IMR-90 (cell line): ENCODE measurements around the gene CYP27B1. TPM values are rescaled to one million over a fixed set of nuclear protein-coding genes. Genes with fewer than 3 reads are reported as not detected.

Experiments used
- ATAC-seq: fragments of 200-7000 bp; cut with Tn5 transposase; 2 replicates; pipeline ENCODE4 v1.9.1; 2020; ENCODE audit warnings: low read depth, mild to moderate bottlenecking, moderate library complexity
- BruUV-seq: library from RNA; stranded (reverse); fragments of 400-500 nt; replicated peaks from 2 replicates; lab custom pipeline; 2021; lab: Mats Ljungman, UMichigan
- CTCF ChIA-PET: fragments of 300-600 bp; formaldehyde crosslinking; extraction: SDS; loops from one replicate; lab custom pipeline; 2021; ENCODE audit warnings: antibody characterized with exemption; lab: Yijun Ruan, JAX
- POLR2A ChIA-PET: fragments of 300-600 bp; sonication (Branson Sonifier 250); formaldehyde crosslinking; loops from one replicate; lab custom pipeline; 2022; ENCODE audit warnings: antibody characterized with exemption; ENCODE audit not compliant: unreplicated experiment; lab: Charles Lee
- DNase-seq: peaks from one replicate; pipeline ENCODE4 v3.0.0; 2013
- H2AFZ ChIP-seq: replicated peaks from 2 replicates; pipeline ENCODE3; 2013; ENCODE audit warnings: low read length, mild to moderate bottlenecking; ENCODE audit not compliant: poor library complexity
- H2AK5ac ChIP-seq: 2 replicates; pipeline ENCODE4 v1.6.1; 2013; ENCODE audit warnings: low read depth, low read length, inconsistent platforms
- H2AK9ac ChIP-seq: replicated peaks from 2 replicates; pipeline ENCODE3; 2013; ENCODE audit warnings: mild to moderate bottlenecking, low read depth, low read length, moderate library complexity; ENCODE audit not compliant: poor library complexity
- H2BK120ac ChIP-seq: 2 replicates; pipeline ENCODE4 v1.6.1; 2013; ENCODE audit warnings: low read depth, low read length, inconsistent platforms
- H2BK15ac ChIP-seq: 3 replicates; pipeline ENCODE4 v1.6.1; 2013; ENCODE audit warnings: low read depth, low read length, inconsistent platforms
- H2BK20ac ChIP-seq: 2 replicates; pipeline ENCODE4 v1.6.1; 2013; ENCODE audit warnings: low read depth, mild to moderate bottlenecking, inconsistent platforms, low read length, moderate library complexity
- H2BK5ac ChIP-seq: 2 replicates; pipeline ENCODE4 v1.6.1; 2013; ENCODE audit warnings: mild to moderate bottlenecking, low read depth, low read length, inconsistent platforms; ENCODE audit not compliant: poor library complexity, severe bottlenecking
- H3K14ac ChIP-seq: replicated peaks from 2 replicates; pipeline ENCODE4 v1.6.1; 2013; ENCODE audit warnings: low read depth, low read length, inconsistent platforms
- H3K18ac ChIP-seq: 2 replicates; pipeline ENCODE4 v1.6.1; 2013; ENCODE audit warnings: low read depth, low read length, control low read depth
- H3K23ac ChIP-seq: 2 replicates; pipeline ENCODE4 v1.6.1; 2013; ENCODE audit warnings: low read depth, low read length, inconsistent platforms
- H3K27ac ChIP-seq: 2 replicates; pipeline ENCODE4 v1.5.1; 2013; ENCODE audit warnings: mild to moderate bottlenecking, control low read depth, low read length; ENCODE audit not compliant: insufficient read depth
- H3K27me3 ChIP-seq: 2 replicates; pipeline ENCODE4 v1.6.1; 2013; ENCODE audit warnings: low read length; ENCODE audit not compliant: control insufficient read depth, insufficient read depth
- H3K36me3 ChIP-seq: 2 replicates; pipeline ENCODE4 v1.6.1; 2013; ENCODE audit warnings: low read length, mixed read lengths; ENCODE audit not compliant: control insufficient read depth, insufficient read depth
- H3K4ac ChIP-seq: 2 replicates; pipeline ENCODE4 v1.6.1; 2013; ENCODE audit warnings: low read depth, low read length, inconsistent platforms
- H3K4me1 ChIP-seq: 2 replicates; pipeline ENCODE4 v1.6.1; 2013; ENCODE audit warnings: low read length, mixed read lengths; ENCODE audit not compliant: control insufficient read depth, insufficient read depth
- H3K4me2 ChIP-seq: 2 replicates; pipeline ENCODE4 v1.6.1; 2013; ENCODE audit warnings: low read depth, mild to moderate bottlenecking, control low read depth, low read length, moderate library complexity
- H3K4me3 ChIP-seq: 2 replicates; pipeline ENCODE4 v1.5.1; 2013; ENCODE audit warnings: low read depth, mild to moderate bottlenecking, control low read depth, low read length, moderate library complexity; ENCODE audit not compliant: insufficient read depth
- H3K56ac ChIP-seq: 2 replicates; pipeline ENCODE4 v1.6.1; 2013; ENCODE audit warnings: low read length, inconsistent platforms; ENCODE audit not compliant: insufficient read depth; ENCODE audit errors: extremely low read depth
- H3K79me1 ChIP-seq, 2 experiments: 2 replicates each; pipeline ENCODE4 v1.6.1; 2013; ENCODE audit warnings: low read length in 2 of 2, inconsistent platforms in 1 of 2, low read depth in 1 of 2
- H3K9ac ChIP-seq: 2 replicates; pipeline ENCODE4 v1.6.1; 2013; ENCODE audit warnings: low read depth, low read length, control low read depth
- H3K9me1 ChIP-seq: 2 replicates; pipeline ENCODE4 v1.6.1; 2013; ENCODE audit warnings: low read length, inconsistent platforms; ENCODE audit not compliant: insufficient read depth
- H3K9me3 ChIP-seq: 2 replicates; pipeline ENCODE4 v1.6.1; 2013; ENCODE audit warnings: low read length; ENCODE audit not compliant: control insufficient read depth, insufficient read depth
- H4K20me1 ChIP-seq: 2 replicates; pipeline ENCODE4 v1.6.1; 2013; ENCODE audit warnings: low read length, inconsistent platforms; ENCODE audit not compliant: insufficient read depth
- H4K5ac ChIP-seq: 2 replicates; pipeline ENCODE4 v1.6.1; 2013; ENCODE audit warnings: mild to moderate bottlenecking, low read depth, low read length, control low read depth
- H4K8ac ChIP-seq, 2 experiments: 2 replicates each; pipeline ENCODE4 v1.6.1; 2013; ENCODE audit warnings: low read depth in 2 of 2, low read length in 2 of 2, control low read depth in 1 of 2, inconsistent platforms in 1 of 2
- H4K91ac ChIP-seq: 2 replicates; pipeline ENCODE4 v1.6.1; 2013; ENCODE audit warnings: low read depth, low read length, inconsistent platforms; ENCODE audit not compliant: insufficient read depth
- BHLHE40 ChIP-seq: fragments of 150-350 bp; IDR thresholded peaks from 2 replicates; pipeline ENCODE4 v1.6.1; 2016; ENCODE audit warnings: mild to moderate bottlenecking, low read depth, low read length
- CEBPB ChIP-seq: IDR thresholded peaks from 2 replicates; pipeline ENCODE4 v1.6.1; 2012; ENCODE audit warnings: low read depth, low read length, improper control_type of control experiment
- CHD1 ChIP-seq: IDR thresholded peaks from 2 replicates; pipeline ENCODE4 v1.6.1; 2012; ENCODE audit warnings: low read depth, low read length, improper control_type of control experiment
- CTCF ChIP-seq: conservative IDR thresholded peaks from 2 replicates; pipeline ENCODE4 v1.5.1; 2012; ENCODE audit warnings: mild to moderate bottlenecking, low read depth, low read length, improper control_type of control experiment
- ELK1 ChIP-seq: fragments of 150-350 bp; IDR thresholded peaks from 2 replicates; pipeline ENCODE4 v1.6.1; 2016; ENCODE audit warnings: low read depth, mild to moderate bottlenecking, low read length, moderate library complexity, borderline replicate concordance
- FOS ChIP-seq: fragments of 150-350 bp; IDR thresholded peaks from 2 replicates; pipeline ENCODE4 v1.6.1; 2016; ENCODE audit warnings: low read depth, low read length
- MAFK ChIP-seq: IDR thresholded peaks from 2 replicates; pipeline ENCODE4 v1.6.1; 2012; ENCODE audit warnings: low read depth, low read length, improper control_type of control experiment
- MAZ ChIP-seq: IDR thresholded peaks from 2 replicates; pipeline ENCODE4 v1.6.1; 2012; ENCODE audit warnings: low read depth, mild to moderate bottlenecking, low read length, improper control_type of control experiment, moderate library complexity, borderline replicate concordance
- MXI1 ChIP-seq: IDR thresholded peaks from 2 replicates; pipeline ENCODE4 v1.6.1; 2012; ENCODE audit warnings: low read depth, mild to moderate bottlenecking, low read length, moderate library complexity, borderline replicate concordance
- NFE2L2 ChIP-seq: fragments of 150-350 bp; IDR thresholded peaks from 2 replicates; pipeline ENCODE4 v1.6.1; 2016; ENCODE audit warnings: low read depth, mild to moderate bottlenecking, low read length
- POLR2A ChIP-seq: IDR thresholded peaks from 2 replicates; pipeline ENCODE4 v1.6.1; 2012; ENCODE audit warnings: mild to moderate bottlenecking, low read depth, low read length
- RCOR1 ChIP-seq: IDR thresholded peaks from 2 replicates; pipeline ENCODE4 v1.6.1; 2012; ENCODE audit warnings: mild to moderate bottlenecking, low read length, improper control_type of control experiment; ENCODE audit not compliant: insufficient replicate concordance
- RFX5 ChIP-seq: IDR thresholded peaks from 2 replicates; pipeline ENCODE4 v1.8.0; 2012; ENCODE audit warnings: low read depth, mild to moderate bottlenecking, low read length, moderate library complexity
- WGBS, 2 experiments: methylation state at CpG; one replicate each; pipeline versions ENCODE4 v1.1.5 to v1.1.7; 2013; ENCODE audit warnings: missing lambda C conversion rate in 2 of 2; ENCODE audit not compliant: insufficient read length in 1 of 2; ENCODE audit errors: extremely low coverage in 2 of 2; 5-methylcytosine and 5-hydroxymethylcytosine counted together
- dilution Hi-C: fragments of 300-500 bp; cut with HindIII; formaldehyde crosslinking; loops from one replicate; pipeline ENCODE4 v1.14.3; 2018; ENCODE audit warnings: low sequenced_read_pairs; ENCODE audit not compliant: unreplicated experiment
- in situ Hi-C: fragments of 300-500 bp; cut with MboI; formaldehyde crosslinking; loops from 3 replicates; pipeline ENCODE4 v1.14.3; 2019; ENCODE audit warnings: low sequenced_read_pairs, inconsistent platforms, mixed read lengths
- intact Hi-C: fragments of 100-400 bp; cut with micrococcal nuclease; formaldehyde crosslinking; loops from 2 replicates; pipeline ENCODE4 v1.10.0; 2022
- polyA plus RNA-seq, 3 experiments: library from polyadenylated mRNA; depleted of rRNA; stranded (reverse); fragments of >200 nt; gene quantifications; 2 replicates each; pipeline ENCODE4 v1.2.3, GENCODE V29; 2012; ENCODE audit warnings: low replicate concordance in 1 of 3
- total RNA-seq: library from RNA; depleted of rRNA; stranded (reverse); fragments of >200 nt; gene quantifications from 2 replicates; pipeline ENCODE4 v1.2.3, GENCODE V29; 2012

The CYP27B1 gene
- total and polyA plus RNA-seq, 2 of the 4 experiments (the other 2 are of a cell fraction), result 0.36 to 1.3 TPM

GRCh38 chr12:57780284-57780897, 13.5 kb upstream of the CYP27B1 start:
- in situ Hi-C loops (no loop called here), dilution Hi-C loops (no loop called here), intact Hi-C loops (no loop called here)
- H3K4me1 ChIP-seq, result 0 out of 2 replicates have a peak, but pooled peaks cover 2% of the 10 kb centered on the region
- DNase-seq (no peak), ATAC-seq (no peak)
- H3K4ac ChIP-seq, result no peak overlapping the region
- WGBS, 2 experiments, result no CpG with 5 or more reads among the region's 4 CpGs
- H2BK120ac ChIP-seq, result no peak overlapping the region
- no peak overlapping the region for H3K18ac ChIP-seq
- no peak overlapping the region for H3K27ac ChIP-seq
- H2AK9ac ChIP-seq, result no peak overlapping the region
- H3K36me3 ChIP-seq, result peaks cover 6% of the 10 kb centered on the region
- ChIA-PET CTCF (no interaction called here), POLR2A (no interaction called here)
- no peak overlapping the region for H2AK5ac ChIP-seq
- no peak overlapping the region for H3K23ac ChIP-seq
- BruUV-seq, result no TSS peak
- no peaks in the 10 kb centered on the region for H3K9me3 ChIP-seq
- no peak overlapping the region for H3K4me2 ChIP-seq
- H3K14ac ChIP-seq, result no peak overlapping the region
- no peak for TF ChIP-seq NFE2L2
- no peak for TF ChIP-seq BHLHE40
- TF ChIP-seq ELK1, result no peak
- TF ChIP-seq MXI1, result no peak
- TF ChIP-seq POLR2A, result no peak
- no peak for TF ChIP-seq MAFK
- TF ChIP-seq CHD1, result no peak
- TF ChIP-seq MAZ, result no peak
- TF ChIP-seq RFX5, result no peak
- TF ChIP-seq CTCF, result no peak
- TF ChIP-seq CEBPB, result no peak
- TF ChIP-seq FOS, result no peak
- no peak for TF ChIP-seq RCOR1
- no peak overlapping the region for H4K5ac ChIP-seq
- H4K20me1 ChIP-seq, result no peaks in the 10 kb centered on the region
- no peak overlapping the region for H2AFZ ChIP-seq
- H3K9ac ChIP-seq, result no peak overlapping the region
- H3K4me3 ChIP-seq, result no peak overlapping the region
- H3K56ac ChIP-seq, result no peak overlapping the region
- no peak overlapping the region for H2BK15ac ChIP-seq
- no peak overlapping the region for H4K91ac ChIP-seq
- no peaks in the 10 kb centered on the region for H3K27me3 ChIP-seq
- H3K9me1 ChIP-seq, result no peaks in the 10 kb centered on the region
- no peak overlapping the region for H2BK5ac ChIP-seq
- H2BK20ac ChIP-seq, result no peak overlapping the region
- H3K79me1 ChIP-seq, result peaks cover 10 to 23% of the 10 kb centered on the region in 2 experiments; a peak in 3 of 4 replicates
- no peak overlapping the region for H4K8ac ChIP-seq
